GM12878 (cell line): ENCODE data around the gene FTL. TPM values are rescaled to one million over a fixed set of nuclear protein-coding genes. Genes with fewer than 3 reads are reported as not detected.

Source experiments
- ATAC-seq: fragments of 200-7000 bp; cut with Tn5 transposase; 3 replicates; pipeline ENCODE4 v1.9.1; 2020; ENCODE audit warnings: mild to moderate bottlenecking, moderate library complexity
- BruUV-seq: library from RNA; stranded (reverse); fragments of 400-500 nt; replicated peaks from 2 replicates; lab custom pipeline; 2021; lab: Mats Ljungman, UMichigan
- CTCF ChIA-PET: fragments of 300-600 bp; sonication (Branson Sonifier 250); formaldehyde crosslinking; extraction: SDS; loops from one replicate; lab custom pipeline; 2021; ENCODE audit warnings: inconsistent platforms; lab: Yijun Ruan, JAX
- POLR2A ChIA-PET: fragments of 350-600 bp; formaldehyde crosslinking; extraction: SDS; loops from one replicate; lab custom pipeline; 2021; ENCODE audit warnings: inconsistent platforms; lab: Charles Lee
- RAD21 ChIA-PET: fragments of 300-600 bp; sonication (Branson Sonifier 250); formaldehyde crosslinking; loops from one replicate; lab custom pipeline; 2023; ENCODE audit warnings: antibody characterized with exemption; ENCODE audit not compliant: unreplicated experiment; lab: Charles Lee
- SMC1A ChIA-PET: fragments of 300-600 bp; sonication (Branson Sonifier 250); formaldehyde crosslinking; loops from one replicate; lab custom pipeline; 2023; ENCODE audit not compliant: unreplicated experiment, uncharacterized antibody; lab: Charles Lee
- DNase-seq: peaks from one replicate; pipeline ENCODE4 v3.0.0-alpha.2; 2011; ENCODE audit warnings: low read depth, low spot score
- FAIRE-seq: peaks from 3 replicates; lab custom pipeline; 2011; peaks lifted over from hg19 to GRCh38; lab: Jason Lieb, UNC
- H2AFZ ChIP-seq: 2 replicates; pipeline ENCODE4 v1.6.0; 2011; ENCODE audit warnings: low read depth, low read length, control low read depth; ENCODE audit not compliant: control insufficient read depth
- H3K27ac ChIP-seq: 2 replicates; pipeline ENCODE4 v1.5.1; 2011; ENCODE audit warnings: control low read depth; ENCODE audit not compliant: control insufficient read depth, insufficient read depth
- H3K27me3 ChIP-seq, 2 experiments: replicated peaks in 1 of 2; 2 replicates each; pipeline versions ENCODE4 v1.6.0 to v1.6.1; 2011; ENCODE audit warnings: low read length in 1 of 2; ENCODE audit not compliant: control insufficient read depth in 2 of 2, insufficient read depth in 2 of 2
- H3K36me3 ChIP-seq, 2 experiments: 2 replicates each; pipeline ENCODE4 v1.5.1; 2011; ENCODE audit warnings: low read length in 1 of 2; ENCODE audit not compliant: control insufficient read depth in 2 of 2, insufficient read depth in 2 of 2
- H3K4me1 ChIP-seq: 2 replicates; pipeline ENCODE4 v1.6.1; 2011; ENCODE audit warnings: mild to moderate bottlenecking, low read length, moderate library complexity, mixed read lengths; ENCODE audit not compliant: control insufficient read depth, insufficient read depth
- H3K4me2 ChIP-seq: 2 replicates; pipeline ENCODE4 v1.6.0; 2011; ENCODE audit warnings: control low read depth; ENCODE audit not compliant: control insufficient read depth, insufficient read depth
- H3K4me3 ChIP-seq: fragments of 200-600 bp; sonication (generic); 2 replicates; pipeline ENCODE4 v1.5.1; 2016
- H3K79me2 ChIP-seq: 2 replicates; pipeline ENCODE4 v1.6.0; 2011; ENCODE audit warnings: low read length; ENCODE audit not compliant: control insufficient read depth, insufficient read depth
- H3K9ac ChIP-seq: 2 replicates; pipeline ENCODE4 v1.8.0; 2011; ENCODE audit warnings: low read length, control low read depth, mixed read lengths; ENCODE audit not compliant: control insufficient read depth, insufficient read depth
- H3K9me3 ChIP-seq: replicated peaks from 3 replicates; pipeline ENCODE4 v1.5.1; 2011; ENCODE audit warnings: mild to moderate bottlenecking, low read length; ENCODE audit not compliant: control insufficient read depth, insufficient read depth
- H4K20me1 ChIP-seq: 2 replicates; pipeline ENCODE4 v1.6.0; 2011; ENCODE audit not compliant: control insufficient read depth, insufficient read depth
- ATF7 ChIP-seq: fragments of 450-650 bp; IDR thresholded peaks from 2 replicates; pipeline ENCODE4 v1.6.1; 2016; ENCODE audit warnings: low read depth, mild to moderate bottlenecking
- CHD1 ChIP-seq: IDR thresholded peaks from 2 replicates; pipeline ENCODE4 v1.6.1; 2012; ENCODE audit warnings: low read depth, low read length, improper control_type of control experiment
- EGR1 ChIP-seq, 2 experiments: IDR thresholded peaks; 1 replicate in 1 of 2; 2 replicates in 1 of 2; pipeline ENCODE4 v1.6.1; 2011 to 2012; ENCODE audit warnings: low read depth in 2 of 2, low read length in 2 of 2, borderline replicate concordance in 1 of 2, mild to moderate bottlenecking in 1 of 2, moderate library complexity in 1 of 2
- LARP7 ChIP-seq: fragments of 450-650 bp; IDR thresholded peaks from 2 replicates; pipeline ENCODE4 v1.6.1; 2017; ENCODE audit warnings: mild to moderate bottlenecking
- SPI1 ChIP-seq: IDR thresholded peaks from 2 replicates; pipeline ENCODE4 v1.6.1; 2011; ENCODE audit warnings: low read depth, mild to moderate bottlenecking, low read length, moderate library complexity, borderline replicate concordance; ENCODE audit not compliant: insufficient read depth
- WGBS: methylation state at CpG from one replicate; pipeline ENCODE4 v1.1.6; 2016; ENCODE audit warnings: low lambda C conversion rate; ENCODE audit not compliant: insufficient replicate concordance, insufficient coverage; ENCODE audit errors: missing lambda C conversion rate; 5-methylcytosine and 5-hydroxymethylcytosine counted together
- in situ Hi-C: fragments of 300-500 bp; cut with MboI; formaldehyde crosslinking; loops from 9 replicates; pipeline ENCODE4 v1.14.3; 2018; ENCODE audit warnings: mixed read lengths
- intact Hi-C: fragments of 100-400 bp; cut with micrococcal nuclease; formaldehyde crosslinking; loops from one replicate; pipeline ENCODE4 v1.14.2; 2022; ENCODE audit not compliant: unreplicated experiment
- polyA plus RNA-seq, 11 experiments: library from polyadenylated mRNA; depleted of rRNA in 4 of 11; unstranded in 6 of 11; stranded (reverse) in 5 of 11; fragments of >200 nt; fragmentation: Nextera tagmentation in 4 of 11; fragmentation: Illumina TruSeq in 1 of 11; extraction: Ambion mirVana in 4 of 11; extraction: Trizol in 1 of 11; gene quantifications; 1 replicate in 1 of 11; 2 replicates in 10 of 11; pipeline versions ENCODE4 v1.2.1 to v1.2.3, GENCODE V29; 2011 to 2016; ENCODE audit warnings: inconsistent platforms in 2 of 11, missing spikeins in 2 of 11, low read depth in 1 of 11
- total RNA-seq, 4 experiments: library from RNA; depleted of rRNA in 3 of 4; stranded (reverse); fragments of >200 nt in 3 of 4; fragmentation: Illumina TruSeq in 1 of 4; extraction: Trizol in 1 of 4; gene quantifications; 2 replicates each; pipeline versions ENCODE4 v1.2.1 to v1.2.3, GENCODE V29; 2013 to 2021
- TF ChIP-seq, protein P1 (sequence below): fragments of 450-650 bp; IDR thresholded peaks from 2 replicates; pipeline ENCODE4 v1.6.1; 2016; ENCODE audit warnings: mild to moderate bottlenecking
- TF ChIP-seq, protein P2 (sequence below): IDR thresholded peaks from 2 replicates; pipeline ENCODE4 v1.6.1; 2011; ENCODE audit warnings: borderline replicate concordance, low read depth, mild to moderate bottlenecking, moderate library complexity, mixed read lengths, low read length; ENCODE audit not compliant: insufficient read depth; ENCODE audit errors: extremely low read length
- TF ChIP-seq, protein P3 (sequence below): fragments of 450-650 bp; formaldehyde crosslinking; IDR thresholded peaks from 2 replicates; pipeline ENCODE4 v1.4.0; 2022; ENCODE audit warnings: mild to moderate bottlenecking, moderate library complexity
- TF ChIP-seq, protein P4 (sequence below): IDR thresholded peaks from 2 replicates; pipeline ENCODE4 v1.6.1; 2012; ENCODE audit warnings: low read length, inconsistent platforms

Gene FTL
- total and polyA plus RNA-seq, 10 of the 15 experiments (the other 5 are each of a cell fraction or from before 2014, with no cell fraction given) = 364 to 8,913 (median 1,595) TPM

DNA sequence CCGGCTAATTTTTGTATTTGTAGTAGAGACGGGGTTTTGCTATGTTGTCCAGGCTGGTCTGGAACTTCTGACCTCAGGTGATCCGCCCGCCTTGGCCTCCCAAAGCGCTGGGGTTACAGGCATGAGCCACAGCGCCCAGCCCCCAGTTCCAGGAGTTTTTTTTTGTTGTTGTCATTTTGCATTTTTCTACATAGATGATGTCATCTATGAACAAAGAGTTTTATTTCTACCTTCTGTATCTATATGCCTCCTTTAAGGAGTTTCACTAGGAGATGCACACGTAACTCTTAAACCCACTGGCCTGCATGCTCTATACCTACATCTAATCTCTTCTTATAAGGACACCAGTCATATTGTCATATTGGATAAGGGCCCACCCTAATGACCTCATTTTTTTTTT, 26.9 kb upstream of the FTL start:
- SMC1A ChIA-PET = interaction anchor here (0.7 kb wide), 1 partner anchor 93 kb away, joined by 3 read pairs; no protein-coding TSS in a partner anchor
- H3K27me3 ChIP-seq = 0 out of 4 replicates have a peak, but pooled peaks cover 0 to under 1% of the 10 kb centered on the region in 2 experiments
- no peak overlapping the region for H2AFZ ChIP-seq
- CTCF ChIA-PET = no interaction called here
- no TSS peak for BruUV-seq
- no peak overlapping the region for H3K9ac ChIP-seq
- WGBS = 89% methylated on average over 7 of the region's 7 CpGs
- H3K4me2 ChIP-seq = no peak overlapping the region
- intact Hi-C loops = no loop called here
- RAD21 ChIA-PET = no interaction called here
- in situ Hi-C loops = no loop called here
- no peak overlapping the region for H3K4me3 ChIP-seq
- POLR2A ChIA-PET = interaction anchor here (0.6 kb wide), 2 partner anchors 16 to 68 kb away, joined by 3 read pairs; no protein-coding TSS in a partner anchor
- no peaks in the 10 kb centered on the region for H3K79me2 ChIP-seq
- DNase-seq (no peak), FAIRE-seq (no peak), ATAC-seq (no peak)
- H3K9me3 ChIP-seq = no peaks in the 10 kb centered on the region; the same call in 2 of the 3 replicates
- TF ChIP-seq ATF7 (0 out of 2 replicates have a peak, but pooled peaks have one; percentile 30), LARP7 (no peak)
- H3K27ac ChIP-seq = no peak overlapping the region
- no peaks in the 10 kb centered on the region for H4K20me1 ChIP-seq
- peaks cover 5% of the 10 kb centered on the region; the same call in 1 of the 2 replicates for H3K4me1 ChIP-seq
- H3K36me3 ChIP-seq = no peaks in the 10 kb centered on the region

DNA sequence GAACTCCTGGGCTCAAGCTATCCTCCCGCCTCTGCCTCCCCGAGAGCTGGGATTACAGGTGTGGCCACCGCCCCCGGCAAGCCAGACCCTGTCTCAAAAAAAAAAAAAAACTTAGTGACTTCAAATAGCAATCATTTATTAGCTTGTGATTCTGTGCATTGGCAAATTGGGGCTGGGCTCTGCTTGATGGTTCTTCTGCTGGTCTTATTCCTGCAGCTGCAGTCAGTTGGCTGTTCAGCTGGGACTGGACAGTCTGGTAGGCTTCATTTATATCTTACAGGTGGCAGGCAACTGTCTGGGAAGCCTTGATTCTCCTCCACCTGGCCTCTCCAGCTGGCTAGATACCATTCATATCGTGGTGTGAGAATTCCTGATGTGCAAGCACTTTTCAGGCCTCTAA, 24.2 kb upstream of the FTL start:
- SMC1A ChIA-PET = no interaction called here
- CTCF ChIA-PET = interaction anchor here (0.7 to 1.0 kb wide), 2 partner anchors 8 to 155 kb away, joined by 3 to 5 read pairs; no protein-coding TSS in a partner anchor
- TF ChIP-seq, protein P1, sequence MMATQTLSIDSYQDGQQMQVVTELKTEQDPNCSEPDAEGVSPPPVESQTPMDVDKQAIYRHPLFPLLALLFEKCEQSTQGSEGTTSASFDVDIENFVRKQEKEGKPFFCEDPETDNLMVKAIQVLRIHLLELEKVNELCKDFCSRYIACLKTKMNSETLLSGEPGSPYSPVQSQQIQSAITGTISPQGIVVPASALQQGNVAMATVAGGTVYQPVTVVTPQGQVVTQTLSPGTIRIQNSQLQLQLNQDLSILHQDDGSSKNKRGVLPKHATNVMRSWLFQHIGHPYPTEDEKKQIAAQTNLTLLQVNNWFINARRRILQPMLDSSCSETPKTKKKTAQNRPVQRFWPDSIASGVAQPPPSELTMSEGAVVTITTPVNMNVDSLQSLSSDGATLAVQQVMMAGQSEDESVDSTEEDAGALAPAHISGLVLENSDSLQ = no peak
- TF ChIP-seq SPI1 (no peak), EGR1 (IDR thresholded peaks at IDR 0.05; ENCODE audit: borderline replicate concordance in 1 of 2, low read depth in 2 of 2, low read length in 2 of 2) (no peak), CHD1 (no peak)
- TF ChIP-seq, protein P2, sequence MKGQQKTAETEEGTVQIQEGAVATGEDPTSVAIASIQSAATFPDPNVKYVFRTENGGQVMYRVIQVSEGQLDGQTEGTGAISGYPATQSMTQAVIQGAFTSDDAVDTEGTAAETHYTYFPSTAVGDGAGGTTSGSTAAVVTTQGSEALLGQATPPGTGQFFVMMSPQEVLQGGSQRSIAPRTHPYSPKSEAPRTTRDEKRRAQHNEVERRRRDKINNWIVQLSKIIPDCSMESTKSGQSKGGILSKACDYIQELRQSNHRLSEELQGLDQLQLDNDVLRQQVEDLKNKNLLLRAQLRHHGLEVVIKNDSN = no peak
- TF ChIP-seq, protein P3, sequence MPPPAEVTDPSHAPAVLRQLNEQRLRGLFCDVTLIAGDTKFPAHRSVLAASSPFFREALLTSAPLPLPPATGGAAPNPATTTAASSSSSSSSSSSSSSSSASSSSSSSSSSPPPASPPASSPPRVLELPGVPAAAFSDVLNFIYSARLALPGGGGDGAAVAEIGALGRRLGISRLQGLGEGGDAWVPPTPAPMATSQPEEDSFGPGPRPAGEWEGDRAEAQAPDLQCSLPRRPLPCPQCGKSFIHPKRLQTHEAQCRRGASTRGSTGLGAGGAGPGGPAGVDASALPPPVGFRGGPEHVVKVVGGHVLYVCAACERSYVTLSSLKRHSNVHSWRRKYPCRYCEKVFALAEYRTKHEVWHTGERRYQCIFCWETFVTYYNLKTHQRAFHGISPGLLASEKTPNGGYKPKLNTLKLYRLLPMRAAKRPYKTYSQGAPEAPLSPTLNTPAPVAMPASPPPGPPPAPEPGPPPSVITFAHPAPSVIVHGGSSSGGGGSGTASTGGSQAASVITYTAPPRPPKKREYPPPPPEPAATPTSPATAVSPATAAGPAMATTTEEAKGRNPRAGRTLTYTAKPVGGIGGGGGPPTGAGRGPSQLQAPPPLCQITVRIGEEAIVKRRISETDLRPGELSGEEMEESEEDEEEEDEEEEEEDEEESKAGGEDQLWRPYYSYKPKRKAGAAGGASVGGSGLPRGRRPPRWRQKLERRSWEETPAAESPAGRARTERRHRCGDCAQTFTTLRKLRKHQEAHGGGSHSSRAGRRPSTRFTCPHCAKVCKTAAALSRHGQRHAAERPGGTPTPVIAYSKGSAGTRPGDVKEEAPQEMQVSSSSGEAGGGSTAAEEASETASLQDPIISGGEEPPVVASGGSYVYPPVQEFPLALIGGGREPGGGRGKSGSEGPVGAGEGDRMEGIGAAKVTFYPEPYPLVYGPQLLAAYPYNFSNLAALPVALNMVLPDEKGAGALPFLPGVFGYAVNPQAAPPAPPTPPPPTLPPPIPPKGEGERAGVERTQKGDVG (CRISPR knock-in tag) = no peak
- TF ChIP-seq, protein P4, sequence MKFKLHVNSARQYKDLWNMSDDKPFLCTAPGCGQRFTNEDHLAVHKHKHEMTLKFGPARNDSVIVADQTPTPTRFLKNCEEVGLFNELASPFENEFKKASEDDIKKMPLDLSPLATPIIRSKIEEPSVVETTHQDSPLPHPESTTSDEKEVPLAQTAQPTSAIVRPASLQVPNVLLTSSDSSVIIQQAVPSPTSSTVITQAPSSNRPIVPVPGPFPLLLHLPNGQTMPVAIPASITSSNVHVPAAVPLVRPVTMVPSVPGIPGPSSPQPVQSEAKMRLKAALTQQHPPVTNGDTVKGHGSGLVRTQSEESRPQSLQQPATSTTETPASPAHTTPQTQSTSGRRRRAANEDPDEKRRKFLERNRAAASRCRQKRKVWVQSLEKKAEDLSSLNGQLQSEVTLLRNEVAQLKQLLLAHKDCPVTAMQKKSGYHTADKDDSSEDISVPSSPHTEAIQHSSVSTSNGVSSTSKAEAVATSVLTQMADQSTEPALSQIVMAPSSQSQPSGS = no peak

More for the DNA sequence above, 24.2 kb upstream of the FTL start:
- ATAC-seq (no peak), FAIRE-seq (no peak), DNase-seq (no peak)
- Histone ChIP-seq H4K20me1 (no peaks in the 10 kb centered on the region), H3K4me1 (no peaks in the 10 kb centered on the region), H3K4me2 (no peak overlapping the region), H3K27ac (no peak overlapping the region), H3K27me3 (no peaks in the 10 kb centered on the region), H3K9me3 (no peaks in the 10 kb centered on the region; the same call in 2 of the 3 replicates), H3K4me3 (no peak overlapping the region), H2AFZ (no peak overlapping the region), H3K36me3 (no peaks in the 10 kb centered on the region), H3K9ac (no peak overlapping the region), H3K79me2 (no peaks in the 10 kb centered on the region)
- POLR2A ChIA-PET = interaction anchor here (0.6 kb wide), 1 partner anchor 50 kb away, joined by 3 read pairs; no protein-coding TSS in a partner anchor
- in situ Hi-C loops (no loop called here), intact Hi-C loops (no loop called here)
- 75% methylated on average over 5 of the region's 5 CpGs for WGBS
- RAD21 ChIA-PET = interaction anchor here (0.6 kb wide), 1 partner anchor 67 kb away, joined by 4 read pairs; no protein-coding TSS in a partner anchor
- no TSS peak for BruUV-seq
